GM21381 (cell line): ENCODE results near the gene TRAK2.
"Not testable (repeated sequence)": the region's sequence is repeated elsewhere in the genome, so short reads cannot be mapped to it uniquely, and the experiment has no call there.

Experiments used
- ATAC-seq: cut with Tn5 transposase; IDR thresholded peaks from one replicate; pipeline ENCODE4 v1.9.1; 2021; ENCODE audit warnings: mild to moderate bottlenecking, moderate library complexity; ENCODE audit not compliant: unreplicated experiment

TRAK2 gene

GRCh38 chr2:201450954-201451291, 335 bp downstream of the TRAK2 start:
- no peak for ATAC-seq

- ATAC-seq: no peak
Measured at GRCh38 chr2:201448701-201449100, 2.6 kb downstream of the TRAK2 start.

GRCh38 chr2:201448061-201448460, 3.2 kb downstream of the TRAK2 start:
- ATAC-seq: no peak

GRCh38 chr2:201447086-201447485, 4.2 kb downstream of the TRAK2 start:
- ATAC-seq: no peak

GRCh38 chr2:201444746-201445465, 6.4 kb downstream of the TRAK2 start:
- ATAC-seq: no peak

- ATAC-seq: no peak
Measured at GRCh38 chr2:201441409-201441808, 9.8 kb downstream of the TRAK2 start.

- ATAC-seq: no peak
Measured at GRCh38 chr2:201440182-201440581, 11.1 kb downstream of the TRAK2 start.

- not testable (repeated sequence) for ATAC-seq
Measured at GRCh38 chr2:201439336-201439922, 11.8 kb downstream of the TRAK2 start.

GRCh38 chr2:201436141-201436540, 15.1 kb downstream of the TRAK2 start:
- ATAC-seq: no peak

- no peak for ATAC-seq
Measured at GRCh38 chr2:201433394-201433995, 17.8 kb downstream of the TRAK2 start.

GRCh38 chr2:201432621-201433393, 18.5 kb downstream of the TRAK2 start:
- ATAC-seq: no peak

GRCh38 chr2:201432038-201432620, 19.1 kb downstream of the TRAK2 start:
- ATAC-seq: no peak

- ATAC-seq: no peak
Measured at GRCh38 chr2:201430839-201431238, 20.4 kb downstream of the TRAK2 start.

GRCh38 chr2:201430322-201430721, 20.9 kb downstream of the TRAK2 start:
- not testable (repeated sequence) for ATAC-seq

- not testable (repeated sequence) for ATAC-seq
Measured at GRCh38 chr2:201429835-201430234, 21.4 kb downstream of the TRAK2 start.

- not testable (repeated sequence) for ATAC-seq
Measured at GRCh38 chr2:201428366-201428765, 22.9 kb downstream of the TRAK2 start.

- ATAC-seq: no peak
Measured at GRCh38 chr2:201425952-201426351, 25.3 kb downstream of the TRAK2 start.

- ATAC-seq: no peak
Measured at GRCh38 chr2:201420442-201421113, 30.7 kb downstream of the TRAK2 start.

- ATAC-seq: no peak
Measured at GRCh38 chr2:201419986-201420385, 31.3 kb downstream of the TRAK2 start.

GRCh38 chr2:201419057-201419635, 32.1 kb downstream of the TRAK2 start:
- ATAC-seq: no peak
